GOT3 (cell line): ENCODE data around the gene ZNF324B.
A peak's percentile ranks its signal among the peaks of the same experiment; 100 is the strongest.
"Not testable (repeated sequence)": the region's sequence is repeated elsewhere in the genome, so short reads cannot be mapped to it uniquely, and the experiment has no call there.

Experiments
- DNase-seq: peaks from one replicate; lab custom pipeline; 2025; ENCODE audit warnings: mixed read lengths; lab: John Stamatoyannopoulos, UW

Gene ZNF324B

DNA sequence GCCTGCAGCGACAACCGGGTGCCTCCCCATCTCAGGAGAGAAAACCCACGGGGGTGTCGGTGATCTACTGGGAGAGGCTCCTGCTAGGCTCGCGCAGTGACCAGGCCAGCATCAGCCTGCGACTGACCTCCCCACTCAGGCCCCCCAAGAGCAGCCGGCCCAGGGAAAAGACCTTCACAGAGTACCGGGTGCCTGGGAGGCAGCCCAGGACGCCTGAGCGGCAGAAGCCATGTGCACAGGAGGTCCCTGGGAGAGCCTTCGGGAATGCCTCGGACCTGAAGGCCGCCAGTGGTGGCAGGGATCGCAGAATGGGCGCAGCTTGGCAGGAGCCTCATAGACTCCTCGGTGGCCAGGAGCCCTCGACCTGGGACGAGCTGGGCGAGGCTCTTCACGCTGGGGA, 3.9 kb downstream of the ZNF324B start:
- DNase-seq: no peak

DNA sequence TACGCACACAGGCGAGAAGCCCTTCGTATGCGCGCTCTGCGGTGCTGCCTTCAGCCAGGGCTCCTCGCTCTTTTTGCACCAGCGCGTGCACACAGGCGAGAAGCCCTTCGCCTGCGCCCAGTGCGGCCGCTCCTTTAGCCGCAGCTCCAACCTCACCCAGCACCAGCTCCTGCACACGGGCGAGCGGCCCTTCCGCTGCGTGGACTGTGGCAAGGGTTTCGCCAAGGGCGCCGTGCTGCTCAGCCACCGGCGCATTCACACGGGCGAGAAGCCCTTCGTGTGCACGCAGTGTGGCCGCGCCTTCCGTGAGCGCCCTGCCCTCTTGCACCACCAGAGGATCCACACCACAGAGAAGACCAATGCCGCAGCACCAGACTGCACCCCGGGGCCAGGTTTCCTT, 4.7 kb downstream of the ZNF324B start:
- no peak for DNase-seq

DNA sequence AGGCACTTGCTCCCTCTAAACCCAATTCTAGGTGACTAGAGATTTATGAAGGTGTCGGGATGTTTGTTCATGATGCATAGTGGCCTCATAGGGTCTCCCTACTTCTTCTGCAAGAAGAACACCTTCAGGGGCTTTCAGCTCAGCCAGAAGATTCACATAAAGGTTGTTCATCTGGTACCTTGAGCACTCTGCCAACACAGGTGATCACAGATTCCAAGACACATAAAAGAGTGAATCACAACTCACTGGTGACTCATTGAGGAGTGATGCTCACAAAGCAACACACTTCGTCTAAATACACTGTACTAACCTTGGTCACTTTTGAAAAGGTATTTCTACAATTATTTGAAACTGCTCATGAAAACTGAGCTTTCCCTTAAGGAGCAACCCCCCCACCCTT, 8.6 kb downstream of the ZNF324B start:
- no peak for DNase-seq

- no peak for DNase-seq
These were observed 14.8 kb downstream of the ZNF324B start for GRCh38 chr19:58466089-58466759.

GRCh38 chr19:58466760-58467589, 15.6 kb downstream of the ZNF324B start, which contains the start of gene ZNF324:
Gene ZNF324, plus strand, starts transcription at chr19:58467080. Its CDS starts 2,106 bp downstream, at chr19:58469186.
- DNase-seq: peak; percentile 78

DNA sequence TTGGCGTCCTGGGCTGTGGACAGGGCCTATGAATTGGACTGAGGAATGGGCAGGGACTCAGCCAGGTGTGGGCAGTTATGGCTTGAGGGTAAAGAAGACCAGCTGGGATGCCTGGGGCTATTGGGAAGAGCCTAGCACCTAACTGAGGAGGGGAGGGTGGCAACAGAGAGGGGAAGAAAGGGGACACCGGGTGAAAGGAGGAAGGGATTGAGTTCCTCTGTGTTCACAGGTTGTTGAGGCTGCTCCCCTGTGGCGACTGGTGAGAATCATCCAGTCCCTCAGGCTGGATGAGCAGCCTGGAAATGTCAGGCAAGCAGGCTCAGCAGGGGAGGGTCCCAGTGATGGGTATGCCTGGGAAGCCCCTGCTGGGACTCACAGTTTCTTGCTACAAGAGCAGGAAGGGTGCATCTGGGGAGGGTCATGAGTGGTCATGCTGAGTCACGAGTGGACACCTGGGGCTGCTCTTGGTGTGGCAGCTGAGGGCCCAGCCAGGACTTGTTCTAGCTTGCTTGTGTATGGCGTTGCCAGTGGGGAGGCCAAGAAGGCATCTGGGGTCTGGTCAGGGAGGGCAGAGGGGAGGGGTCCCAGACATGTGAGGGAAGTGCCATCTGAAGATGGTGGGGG, 16.9 kb downstream of the ZNF324B start:
- DNase-seq: no peak

- no peak for DNase-seq
These were observed 18.0 kb downstream of the ZNF324B start for GRCh38 chr19:58469241-58470013.

DNA sequence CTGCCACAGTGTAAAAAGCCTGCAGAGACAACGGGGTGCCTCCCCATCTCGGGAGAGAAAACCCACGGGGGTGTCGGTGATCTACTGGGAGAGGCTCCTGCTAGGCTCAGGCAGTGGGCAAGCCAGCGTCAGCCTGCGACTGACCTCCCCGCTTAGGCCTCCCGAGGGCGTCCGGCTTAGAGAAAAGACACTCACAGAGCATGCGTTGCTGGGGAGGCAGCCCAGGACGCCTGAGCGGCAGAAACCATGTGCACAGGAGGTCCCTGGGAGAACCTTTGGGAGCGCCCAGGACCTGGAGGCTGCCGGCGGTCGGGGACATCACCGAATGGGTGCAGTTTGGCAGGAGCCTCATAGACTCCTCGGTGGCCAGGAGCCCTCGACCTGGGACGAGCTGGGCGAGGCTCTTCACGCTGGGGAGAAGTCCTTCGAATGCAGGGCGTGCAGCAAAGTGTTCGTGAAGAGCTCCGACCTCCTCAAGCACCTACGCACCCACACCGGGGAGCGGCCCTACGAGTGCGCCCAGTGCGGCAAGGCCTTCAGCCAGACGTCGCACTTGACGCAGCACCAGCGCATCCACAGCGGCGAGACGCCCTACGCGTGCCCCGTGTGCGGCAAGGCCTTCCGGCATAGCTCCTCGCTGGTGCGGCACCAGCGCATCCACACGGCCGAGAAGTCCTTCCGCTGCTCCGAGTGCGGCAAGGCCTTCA, 19.6 kb downstream of the ZNF324B start:
- not testable (repeated sequence) for DNase-seq

DNA sequence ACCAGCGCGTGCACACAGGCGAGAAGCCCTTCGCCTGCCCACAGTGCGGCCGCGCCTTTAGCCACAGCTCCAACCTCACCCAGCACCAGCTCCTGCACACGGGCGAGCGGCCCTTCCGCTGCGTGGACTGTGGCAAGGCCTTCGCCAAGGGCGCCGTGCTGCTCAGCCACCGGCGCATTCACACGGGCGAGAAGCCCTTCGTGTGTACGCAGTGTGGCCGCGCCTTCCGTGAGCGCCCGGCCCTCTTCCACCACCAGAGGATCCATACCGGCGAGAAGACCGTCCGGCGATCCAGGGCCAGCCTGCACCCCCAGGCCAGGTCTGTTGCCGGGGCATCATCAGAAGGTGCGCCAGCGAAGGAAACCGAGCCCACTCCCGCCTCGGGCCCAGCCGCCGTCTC, 20.3 kb downstream of the ZNF324B start:
- no peak for DNase-seq

GRCh38 chr19:58473775-58474174, 22.4 kb downstream of the ZNF324B start:
- DNase-seq: no peak

GRCh38 chr19:58474291-58474996, 23.0 kb downstream of the ZNF324B start:
- no peak for DNase-seq

DNA sequence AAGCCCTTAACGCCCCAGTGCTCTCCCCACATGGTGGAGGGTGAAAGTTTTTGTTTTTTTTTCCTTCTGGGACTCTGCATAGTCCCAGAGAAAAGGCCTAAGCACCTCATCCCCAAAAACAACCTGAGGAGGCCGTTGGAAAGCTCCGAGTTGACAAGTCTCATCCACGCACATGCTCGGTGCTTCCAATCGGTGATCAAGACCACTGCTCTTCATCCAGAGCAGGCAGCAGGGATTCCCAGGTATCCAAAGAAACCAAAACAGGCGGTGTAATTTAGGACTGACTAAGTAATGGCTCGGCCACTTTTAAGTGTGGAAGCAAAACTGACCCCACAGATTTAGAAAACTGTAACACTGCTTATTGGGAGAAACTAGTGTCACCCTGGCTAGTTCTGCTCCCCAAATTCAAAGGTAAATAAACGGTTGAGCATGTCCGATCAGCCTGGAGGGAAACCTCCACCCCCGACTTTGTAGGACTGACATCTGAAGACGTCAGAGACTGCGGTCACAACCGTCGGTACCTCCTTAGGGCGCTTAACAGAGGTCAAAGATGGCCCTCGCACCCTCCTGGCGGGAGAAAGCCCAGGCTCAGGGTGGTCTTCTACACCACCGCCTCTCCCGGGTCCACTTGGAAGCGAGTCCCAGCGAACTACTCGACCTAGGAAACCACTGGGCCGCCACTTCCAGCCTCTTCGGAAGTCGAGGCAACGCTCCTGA, 23.7 kb downstream of the ZNF324B start:
- no peak for DNase-seq

DNA sequence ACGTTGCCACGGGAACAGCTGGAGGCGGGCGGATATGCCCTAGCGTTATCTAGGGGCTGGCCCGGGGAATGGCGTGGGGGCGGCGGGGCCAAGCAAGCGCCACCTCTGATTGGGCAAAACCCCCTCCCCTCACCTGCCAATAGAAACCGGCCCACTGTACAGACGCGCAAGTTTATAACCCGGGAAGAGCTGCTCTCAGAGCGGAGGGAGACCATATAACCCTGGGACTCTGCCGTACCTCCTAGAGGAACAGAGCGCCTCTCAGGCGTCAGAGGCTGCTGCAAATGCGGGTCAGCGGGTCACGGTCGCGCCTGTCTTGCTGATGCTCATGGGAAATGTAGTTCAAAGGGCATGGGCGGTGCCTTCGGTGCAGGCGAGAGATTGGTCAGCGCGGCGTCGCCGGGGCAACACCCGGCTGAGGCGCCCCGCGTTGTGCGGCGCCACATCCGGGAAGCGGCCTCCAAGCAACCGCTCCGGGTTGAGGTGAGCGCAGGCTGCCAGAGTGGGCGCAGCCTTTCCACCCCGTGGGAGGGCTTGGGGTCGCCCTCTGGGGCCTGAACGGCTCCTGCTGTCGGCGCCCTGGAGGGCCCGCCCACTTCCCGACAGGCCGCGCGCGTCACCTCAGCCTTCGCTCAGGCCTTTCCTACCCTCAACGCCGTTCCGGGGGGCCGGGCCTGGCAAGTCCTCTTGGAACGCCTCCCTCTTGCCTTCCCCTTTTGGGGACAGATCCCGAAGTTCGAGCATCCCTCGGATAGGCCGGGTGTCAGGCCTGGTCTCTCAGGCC, 24.5 kb downstream of the ZNF324B start, which contains the start of gene ZNF446:
Gene ZNF446, plus strand, starts transcription at position 639 of the 784 bp plus-strand sequence. CDS start 867 bp downstream, outside the sequence.
- peak; percentile 83 for DNase-seq

DNA sequence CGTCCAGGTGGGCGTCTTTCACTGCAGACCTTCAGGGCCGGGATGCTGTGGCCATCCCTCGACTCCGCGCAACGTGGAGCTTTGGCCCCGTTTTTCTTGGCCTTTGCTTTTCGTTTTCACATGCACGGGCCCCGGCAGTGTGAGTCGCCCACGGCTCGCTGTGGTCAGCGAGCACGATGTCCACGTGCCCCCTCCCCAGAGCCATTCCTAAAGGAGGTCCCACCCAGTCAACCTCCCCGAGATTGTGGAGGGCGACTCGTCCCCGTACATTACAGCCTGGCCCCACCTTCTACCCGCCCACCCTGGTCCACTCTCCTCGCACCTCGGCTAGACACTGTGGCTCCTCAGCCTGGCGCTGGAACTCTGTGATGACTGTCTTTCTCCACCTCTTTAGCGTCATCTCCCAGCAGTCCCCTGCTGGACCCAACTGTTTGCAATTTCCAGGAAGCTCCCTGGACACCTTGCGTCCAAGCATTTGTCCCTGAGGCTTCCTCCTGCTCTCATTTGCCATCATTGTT, 25.1 kb downstream of the ZNF324B start:
- DNase-seq: no peak

DNA sequence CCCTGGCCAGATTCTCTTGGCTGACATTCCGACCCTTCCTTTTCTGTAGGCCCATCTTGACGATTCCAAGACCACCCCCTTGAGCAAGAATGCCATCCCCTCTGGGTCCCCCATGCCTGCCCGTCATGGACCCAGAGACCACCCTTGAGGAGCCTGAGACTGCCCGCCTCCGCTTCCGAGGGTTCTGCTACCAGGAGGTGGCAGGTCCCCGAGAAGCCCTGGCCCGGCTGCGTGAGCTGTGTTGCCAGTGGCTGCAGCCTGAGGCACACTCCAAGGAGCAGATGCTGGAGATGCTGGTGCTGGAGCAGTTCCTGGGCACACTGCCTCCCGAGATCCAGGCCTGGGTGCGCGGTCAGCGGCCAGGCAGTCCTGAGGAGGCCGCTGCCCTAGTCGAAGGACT, 25.7 kb downstream of the ZNF324B start:
- no peak for DNase-seq

- no peak for DNase-seq
These were observed 26.4 kb downstream of the ZNF324B start for GRCh38 chr19:58477871-58478270.

- no peak for DNase-seq
These were observed 27.9 kb downstream of the ZNF324B start for GRCh38 chr19:58479303-58479702.

- no peak for DNase-seq
These were observed 28.5 kb downstream of the ZNF324B start for GRCh38 chr19:58479736-58480480.
